ENCODE results near the gene MYMX.

GRCh38 chr6:44235891-44236516, 19.3 kb downstream of the MYMX start:
- TF ChIP-seq CTCF (IDR thresholded peaks at IDR 0.05): no peak
- no peak for TF ChIP-seq POLR2A (IDR thresholded peaks at IDR 0.05)
- TF ChIP-seq EP300 (IDR thresholded peaks at IDR 0.05): no peak

Measured in tibial nerve (tissue), 4 donors.